ENCODE measurements around the gene CANT1.
"Not testable (repeated sequence)": the region's sequence is repeated elsewhere in the genome, so short reads cannot be mapped to it uniquely, and the experiment has no call there.

CANT1 gene

DNA sequence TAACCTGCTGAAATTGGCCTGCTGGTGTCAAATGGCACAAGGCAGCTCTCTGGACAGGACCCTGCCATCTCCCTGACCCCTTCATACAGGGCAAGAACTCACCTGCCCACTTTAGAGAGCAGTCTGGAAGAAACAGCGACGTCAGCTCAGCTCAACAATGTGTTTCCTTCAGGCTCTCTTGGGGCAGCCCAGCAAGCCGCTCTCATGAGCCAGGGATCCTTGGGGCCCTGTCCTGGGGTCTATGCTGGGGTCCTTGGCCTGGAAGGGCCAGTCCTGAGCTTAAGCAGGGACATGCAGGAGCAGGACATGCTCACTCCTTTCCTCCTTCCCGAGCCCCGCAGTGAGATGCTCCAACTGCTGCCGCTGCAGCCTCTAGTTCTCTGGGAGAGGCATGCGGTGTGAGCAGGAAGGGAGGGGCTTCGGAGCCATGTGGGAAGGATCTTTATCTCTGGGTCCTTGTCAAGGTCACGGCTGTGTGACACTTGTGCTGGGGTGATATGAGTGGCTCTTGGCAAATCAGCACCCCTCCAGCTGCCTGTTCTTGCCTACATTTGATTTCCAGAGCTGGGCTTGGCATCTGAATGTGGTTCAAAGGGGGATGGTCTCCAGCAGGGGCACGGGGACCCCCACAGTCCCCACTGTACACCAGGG is 17.8 kb upstream of the CANT1 start:
- no peak for DNase-seq

DNA sequence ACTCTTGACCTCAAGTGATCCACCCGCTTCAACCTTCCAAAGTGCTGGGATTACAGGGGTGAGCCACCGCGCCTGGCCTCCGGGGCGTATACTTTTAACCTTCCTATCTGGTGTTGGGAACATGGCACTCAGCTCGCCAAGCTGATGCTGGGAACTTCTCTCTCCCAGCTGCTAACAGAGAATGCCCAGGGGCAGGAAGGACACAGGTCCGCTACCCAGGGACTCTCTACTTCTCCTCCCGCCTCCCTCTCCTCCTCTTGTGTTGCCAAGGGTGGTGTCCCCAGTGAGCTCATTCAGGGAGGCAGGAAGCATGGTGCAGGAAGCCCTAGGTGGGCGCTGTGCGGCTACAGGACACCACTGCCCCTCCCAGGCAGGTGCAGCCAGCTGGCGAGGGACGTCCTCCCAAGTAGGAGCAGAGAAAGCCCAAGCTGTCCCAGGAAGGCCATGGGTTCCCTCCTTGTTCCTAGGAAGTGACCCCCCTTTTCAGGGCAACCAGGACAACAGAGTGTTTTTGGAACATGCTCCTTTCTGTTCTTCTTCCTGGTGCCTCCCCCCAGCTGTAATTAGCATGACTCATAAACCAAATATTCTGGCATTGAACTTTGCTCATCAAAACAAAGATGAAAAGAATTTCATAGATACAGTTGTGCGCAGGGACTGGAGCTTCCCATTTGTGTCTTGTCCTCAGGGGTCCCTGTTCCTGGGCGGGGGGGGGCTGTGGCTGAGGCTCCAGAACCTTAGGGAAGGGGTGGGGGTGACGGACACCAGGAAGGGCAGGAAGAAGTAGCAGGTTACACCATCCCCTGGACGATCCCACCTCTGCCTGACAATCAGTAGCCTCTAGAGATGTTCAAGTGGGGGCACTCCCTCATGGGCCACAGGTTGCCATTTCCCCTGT is 17.1 kb upstream of the CANT1 start:
- DNase-seq, result no peak

- DNase-seq, result no peak
Observed at GRCh38 chr17:79024901-79025737, 15.6 kb upstream of the CANT1 start.

GRCh38 chr17:79023886-79024771 is 14.6 kb upstream of the CANT1 start, which contains the start of gene C1QTNF1:
C1QTNF1 (plus strand) TSS chr17:79024169; CDS start chr17:79043969, 19,800 bp downstream.
- no peak for DNase-seq

- no peak for DNase-seq
Observed at GRCh38 chr17:79023180-79023705, 13.7 kb upstream of the CANT1 start.

- no peak for DNase-seq
Observed at GRCh38 chr17:79022507-79022991, 13.0 kb upstream of the CANT1 start.

DNA sequence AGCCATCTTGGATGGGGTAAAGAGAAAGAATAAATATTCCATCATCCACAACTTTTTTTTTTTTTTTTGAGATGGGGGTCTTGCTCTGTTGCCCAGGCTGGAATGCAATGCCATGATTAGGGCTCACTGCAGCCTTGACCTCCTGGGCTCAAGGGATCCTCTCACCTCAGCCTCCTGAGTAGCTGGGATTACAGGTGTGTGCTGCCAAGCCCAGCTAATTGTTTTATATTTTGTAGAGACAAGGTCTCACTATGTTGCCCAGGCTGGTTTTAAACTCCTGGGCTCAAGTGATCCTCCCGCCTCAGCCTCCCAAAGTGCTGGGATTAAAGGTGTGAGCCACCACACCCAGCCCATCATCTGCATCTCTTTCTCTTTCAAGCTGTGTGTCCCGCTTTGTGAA is 12.4 kb upstream of the CANT1 start:
- DNase-seq, result not testable (repeated sequence)

DNA sequence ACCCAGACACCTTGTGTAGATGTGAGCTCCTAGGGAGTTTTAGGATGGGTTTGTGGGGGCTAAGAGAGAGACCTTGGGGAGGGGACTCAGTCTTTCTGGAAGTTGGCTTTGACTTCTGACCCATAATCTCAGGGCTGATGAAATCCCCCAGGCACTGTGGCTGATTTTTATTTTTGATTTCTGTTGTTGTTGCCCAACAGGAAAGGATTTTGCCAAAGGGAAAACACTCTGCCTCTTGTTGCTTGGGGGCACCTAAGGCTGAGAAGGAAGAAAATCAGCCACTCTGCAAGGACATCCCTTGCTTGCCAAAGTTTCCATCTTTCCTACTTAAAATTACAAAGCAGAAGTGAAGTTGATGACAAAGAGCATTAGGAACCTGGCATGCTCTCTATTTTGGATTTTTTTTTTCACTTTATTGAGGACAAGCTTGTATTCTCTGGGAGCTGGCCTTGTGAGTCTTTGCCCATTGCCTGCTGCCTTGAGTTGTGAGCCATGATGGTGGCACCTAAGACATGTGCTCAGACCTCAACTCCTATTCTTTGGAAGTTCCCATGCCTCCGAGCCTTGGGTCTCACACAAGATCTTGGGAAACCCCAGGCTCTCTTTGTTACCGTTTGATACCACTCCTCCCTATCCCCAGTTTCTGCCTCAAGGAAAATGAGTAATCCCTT is 11.2 kb upstream of the CANT1 start:
- DNase-seq, result no peak

DNA sequence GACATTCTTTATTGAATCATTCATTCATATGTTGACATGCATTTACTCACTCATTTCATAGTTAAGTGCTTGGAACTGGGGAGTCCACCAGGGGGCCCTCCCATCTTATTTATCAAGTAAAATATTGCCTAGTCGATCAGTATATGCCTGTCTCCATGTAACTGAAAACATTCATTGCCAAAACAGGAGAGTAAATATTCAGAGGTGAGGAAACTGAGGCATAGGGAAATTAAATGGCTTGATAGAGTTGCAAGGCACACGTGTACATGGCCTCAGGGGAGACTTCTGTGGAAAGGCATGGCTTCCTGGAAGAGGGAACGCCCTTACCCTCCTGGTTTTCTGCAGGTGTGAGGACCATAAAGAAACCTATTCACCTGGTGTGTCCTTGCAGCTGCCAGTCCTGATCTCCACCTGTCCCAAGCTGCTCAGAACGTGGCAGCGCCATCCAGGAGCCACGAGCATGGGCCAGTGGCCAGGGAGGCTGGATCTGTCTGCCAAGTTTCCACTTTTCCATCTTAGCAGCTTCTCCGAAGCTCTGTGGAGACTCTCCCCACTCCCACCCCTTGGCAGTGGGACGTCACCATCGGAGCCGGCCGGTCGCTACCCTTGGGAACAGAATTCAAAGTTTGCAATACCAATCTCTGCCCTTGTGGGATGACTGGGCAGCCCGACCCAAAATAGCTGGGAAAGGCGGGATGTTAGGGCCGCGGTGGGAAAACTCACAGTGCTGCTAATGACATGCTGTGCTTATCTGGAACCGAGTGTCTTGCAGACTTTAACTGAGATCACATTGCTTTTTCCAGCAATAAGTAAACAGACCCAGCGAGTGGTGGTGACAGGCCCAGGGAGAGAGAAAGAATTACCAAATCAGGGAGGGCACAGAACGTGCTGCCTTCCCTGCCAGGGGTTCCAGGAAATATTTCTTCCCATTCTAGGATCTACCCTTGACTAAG is 10.3 kb upstream of the CANT1 start:
- no peak for DNase-seq

DNA sequence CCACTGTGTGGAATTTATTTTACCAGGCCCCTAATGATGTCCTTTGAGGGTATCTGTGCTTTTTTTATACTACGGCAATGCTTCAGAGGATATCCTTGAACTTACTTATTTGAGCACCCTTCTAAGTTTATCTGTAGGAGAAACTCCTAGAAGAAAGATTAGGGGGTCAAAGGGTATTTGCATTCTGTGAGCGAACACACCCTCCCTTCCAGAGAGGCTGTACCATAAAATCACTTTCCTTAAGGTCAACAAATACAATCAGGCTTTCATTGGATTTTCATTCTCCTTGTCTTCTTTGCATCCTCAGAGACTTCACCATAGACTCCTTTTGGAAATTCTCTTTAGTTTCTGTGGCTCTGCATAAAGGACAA is 9.7 kb upstream of the CANT1 start:
- DNase-seq, result no peak

- DNase-seq, result no peak
Observed at GRCh38 chr17:79018370-79018695, 8.8 kb upstream of the CANT1 start.

GRCh38 chr17:79017546-79018369 is 8.2 kb upstream of the CANT1 start:
- DNase-seq, result no peak

DNA sequence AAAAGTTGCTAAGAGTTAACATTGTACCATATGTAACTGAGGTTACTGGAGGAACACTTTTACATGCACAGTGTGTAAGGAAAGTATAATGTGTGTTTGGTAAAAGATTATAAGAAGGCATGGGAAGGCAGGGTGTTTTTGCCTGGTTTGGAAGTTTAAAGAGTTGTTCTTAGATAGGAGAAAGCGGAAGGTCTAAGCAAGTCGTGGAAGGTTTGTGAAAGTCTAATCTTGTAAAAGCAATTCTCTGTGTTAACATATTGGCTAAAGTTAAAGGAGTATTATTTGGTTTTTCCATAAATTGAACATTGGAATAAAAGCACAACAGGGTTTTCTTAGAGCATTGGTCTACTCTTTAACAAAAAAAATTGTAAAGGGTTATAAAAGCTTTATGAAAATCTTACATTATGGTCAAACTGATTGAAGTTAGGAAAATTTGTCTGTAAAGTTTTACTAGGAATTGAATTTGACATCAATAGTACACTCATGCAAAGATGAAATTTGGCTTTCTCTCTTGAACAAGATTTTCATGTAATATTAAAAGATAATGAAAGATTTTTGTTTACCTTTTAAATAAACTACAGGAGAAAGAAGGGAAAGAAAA is 4.7 kb upstream of the CANT1 start:
- DNase-seq, result no peak

- no peak for DNase-seq
Observed at GRCh38 chr17:79012563-79013134, 3.1 kb upstream of the CANT1 start.

DNA sequence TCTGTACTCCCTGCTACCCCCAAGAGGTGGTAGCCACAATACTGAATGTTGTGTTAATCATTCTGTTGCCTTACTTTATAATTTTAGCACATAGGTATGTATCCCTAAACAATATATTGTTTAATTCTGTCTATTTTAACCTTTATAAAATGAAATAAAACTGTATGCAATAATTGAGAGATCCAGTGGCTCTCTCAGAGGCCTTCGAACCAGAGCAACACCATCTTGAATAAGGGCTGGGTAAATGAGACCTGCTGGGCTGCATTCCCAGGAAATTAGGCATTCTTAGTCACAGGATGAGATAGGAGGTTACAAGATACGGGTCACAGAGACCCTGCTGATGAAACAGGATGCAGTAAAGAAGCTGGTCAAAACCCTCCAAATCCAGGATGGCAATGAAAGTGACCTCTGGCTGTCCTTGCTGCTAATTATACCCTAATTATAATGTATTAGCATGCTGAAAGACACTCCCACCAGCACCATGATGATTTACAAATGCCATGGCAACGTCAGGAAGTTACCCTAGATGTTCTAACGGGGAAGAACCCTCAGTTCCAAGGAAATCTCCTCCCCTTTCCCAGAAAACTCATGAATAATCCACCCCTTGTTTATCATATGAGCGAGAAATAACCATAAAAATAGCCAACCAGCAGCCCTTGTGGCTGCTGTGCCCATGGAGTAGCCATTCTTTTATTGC is 2.0 kb upstream of the CANT1 start:
- no peak for DNase-seq

DNA sequence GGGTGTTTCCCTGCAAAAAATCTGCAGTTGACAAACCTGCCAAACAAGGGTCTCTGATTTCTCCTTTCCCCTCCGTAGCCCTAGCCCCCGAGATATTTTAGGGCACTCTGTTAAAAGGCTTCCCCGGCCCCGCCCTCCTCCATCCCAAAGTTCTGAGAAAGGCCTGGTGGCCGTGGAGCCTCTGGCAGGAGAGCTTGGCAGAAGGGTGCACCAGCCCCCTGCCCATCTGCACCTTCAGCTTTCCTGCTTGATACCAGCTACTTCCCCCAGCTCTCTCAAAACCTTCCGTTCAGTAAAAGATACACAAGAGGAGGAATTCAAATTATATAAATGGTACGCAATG is 711 bp upstream of the CANT1 start:
- DNase-seq, result no peak

DNA sequence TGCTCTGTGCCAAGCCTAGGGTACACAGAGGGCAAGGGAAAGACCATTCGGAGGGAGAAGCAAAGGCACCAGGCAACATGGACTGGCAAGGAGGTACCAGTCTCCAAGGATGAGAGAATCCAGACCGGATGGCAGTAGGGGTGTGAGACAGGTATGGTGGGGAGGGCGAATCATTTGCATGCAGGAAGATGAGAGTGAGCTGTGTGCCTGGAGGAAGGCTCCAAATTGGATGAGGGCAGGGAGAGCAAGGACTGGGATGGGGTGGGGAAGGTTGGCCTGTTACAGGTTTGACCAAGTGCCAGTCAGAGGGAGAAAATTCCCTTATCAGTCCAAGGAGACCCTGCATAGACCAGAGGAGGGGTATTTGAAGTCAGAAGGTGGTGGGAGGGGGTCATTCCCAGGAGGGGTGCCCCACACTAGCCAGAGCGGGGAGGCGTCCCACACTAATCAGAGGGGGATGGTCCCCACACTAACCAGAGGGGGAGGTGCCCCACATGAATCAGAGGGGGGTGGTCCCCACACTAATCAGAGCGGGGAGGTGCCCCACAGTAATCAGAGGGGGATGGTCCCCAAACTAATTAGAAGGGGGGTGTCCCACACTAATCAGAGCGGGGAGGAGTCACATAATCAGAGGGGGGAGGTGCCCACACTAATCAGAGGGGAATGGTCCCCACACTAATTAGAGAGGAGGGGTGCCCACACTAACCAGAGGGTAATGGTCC is 737 bp downstream of the CANT1 start:
- DNase-seq, result no peak
